ENCODE measurements around the gene SEMA4B. TPM values are rescaled to one million over a fixed set of nuclear protein-coding genes. Genes with fewer than 3 reads are reported as not detected.

SEMA4B gene
- total and polyA plus RNA-seq, 9 of the 15 experiments (the other 6 are each of a cell fraction or from before 2014, with no cell fraction given): 1.3 to 33.6 (median 11.0) TPM

DNA sequence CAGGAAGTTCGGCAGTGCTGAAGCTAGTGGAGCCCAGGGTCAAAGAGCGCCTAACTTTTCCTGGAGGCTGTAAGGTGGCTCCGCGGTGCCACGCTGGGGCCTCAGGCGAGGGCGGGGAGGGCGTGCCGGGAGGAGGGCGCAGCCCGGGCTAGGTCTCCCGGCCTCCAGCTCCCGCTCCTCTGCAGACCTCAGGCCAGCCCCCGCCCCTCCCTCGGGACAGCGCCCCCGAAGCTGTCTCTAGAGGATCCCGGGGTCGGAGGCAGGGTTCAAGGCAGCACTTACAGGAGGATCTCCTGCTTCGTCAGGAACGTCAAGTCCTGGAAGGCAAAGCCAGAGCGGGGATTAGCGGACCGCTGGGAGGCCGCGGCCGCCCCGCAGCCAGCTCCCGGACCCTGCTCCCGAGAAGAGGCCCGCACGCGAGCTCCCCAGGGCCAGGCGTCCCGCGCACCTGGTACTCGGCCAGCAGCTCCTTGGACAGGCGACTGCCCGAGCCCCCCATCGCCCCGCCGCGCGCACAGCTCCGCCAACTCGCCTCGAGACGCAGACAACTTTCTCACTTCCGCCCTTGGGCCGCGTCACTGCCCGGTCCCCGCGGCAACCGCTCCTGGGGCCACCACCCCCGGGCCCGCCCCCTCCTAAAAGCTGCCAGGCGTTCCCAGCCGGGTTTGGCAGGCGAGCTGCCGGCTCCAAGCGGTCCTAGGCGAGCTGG is 32.4 kb downstream of the SEMA4B start, which contains the start of gene CIB1 (continued):
- TF ChIP-seq, protein P1, sequence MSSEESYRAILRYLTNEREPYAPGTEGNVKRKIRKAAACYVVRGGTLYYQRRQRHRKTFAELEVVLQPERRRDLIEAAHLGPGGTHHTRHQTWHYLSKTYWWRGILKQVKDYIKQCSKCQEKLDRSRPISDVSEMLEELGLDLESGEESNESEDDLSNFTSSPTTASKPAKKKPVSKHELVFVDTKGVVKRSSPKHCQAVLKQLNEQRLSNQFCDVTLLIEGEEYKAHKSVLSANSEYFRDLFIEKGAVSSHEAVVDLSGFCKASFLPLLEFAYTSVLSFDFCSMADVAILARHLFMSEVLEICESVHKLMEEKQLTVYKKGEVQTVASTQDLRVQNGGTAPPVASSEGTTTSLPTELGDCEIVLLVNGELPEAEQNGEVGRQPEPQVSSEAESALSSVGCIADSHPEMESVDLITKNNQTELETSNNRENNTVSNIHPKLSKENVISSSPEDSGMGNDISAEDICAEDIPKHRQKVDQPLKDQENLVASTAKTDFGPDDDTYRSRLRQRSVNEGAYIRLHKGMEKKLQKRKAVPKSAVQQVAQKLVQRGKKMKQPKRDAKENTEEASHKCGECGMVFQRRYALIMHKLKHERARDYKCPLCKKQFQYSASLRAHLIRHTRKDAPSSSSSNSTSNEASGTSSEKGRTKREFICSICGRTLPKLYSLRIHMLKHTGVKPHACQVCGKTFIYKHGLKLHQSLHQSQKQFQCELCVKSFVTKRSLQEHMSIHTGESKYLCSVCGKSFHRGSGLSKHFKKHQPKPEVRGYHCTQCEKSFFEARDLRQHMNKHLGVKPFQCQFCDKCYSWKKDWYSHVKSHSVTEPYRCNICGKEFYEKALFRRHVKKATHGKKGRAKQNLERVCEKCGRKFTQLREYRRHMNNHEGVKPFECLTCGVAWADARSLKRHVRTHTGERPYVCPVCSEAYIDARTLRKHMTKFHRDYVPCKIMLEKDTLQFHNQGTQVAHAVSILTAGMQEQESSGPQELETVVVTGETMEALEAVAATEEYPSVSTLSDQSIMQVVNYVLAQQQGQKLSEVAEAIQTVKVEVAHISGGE (CRISPR knock-in tag; IDR thresholded peaks at IDR 0.05): peak in 1 of 3 experiments; percentile 79; a peak in 1 of 6 replicates
- TF ChIP-seq BMI1 (IDR thresholded peaks at IDR 0.05; ENCODE audit: low read length) (peak; percentile 37; the same call in 1 of the 2 replicates), RBFOX2 (IDR thresholded peaks at IDR 0.05; ENCODE audit: low read depth, low read length) (peak; percentile 91), CREM (IDR thresholded peaks at IDR 0.05; ENCODE audit: low read depth) (peak; percentile 86), BHLHE40 (IDR thresholded peaks at IDR 0.05; ENCODE audit: low read length) (0 out of 2 replicates have a peak, but pooled peaks have one; percentile 2), EP400 (IDR thresholded peaks at IDR 0.05) (peak; percentile 56; the same call in 1 of the 2 replicates), ZNF780A (CRISPR knock-in tag; IDR thresholded peaks at IDR 0.05) (no peak; the same call in 1 of the 2 replicates), NFYB (IDR thresholded peaks at IDR 0.05; ENCODE audit: extremely low read depth, insufficient read length) (no peak), ZNF79 (CRISPR knock-in tag; IDR thresholded peaks at IDR 0.05; ENCODE audit: low read depth) (no peak), NFATC3 (IDR thresholded peaks at IDR 0.05) (peak; percentile 98), ZNF224 (CRISPR knock-in tag; IDR thresholded peaks at IDR 0.05) (no peak)
- TF ChIP-seq, protein P2, sequence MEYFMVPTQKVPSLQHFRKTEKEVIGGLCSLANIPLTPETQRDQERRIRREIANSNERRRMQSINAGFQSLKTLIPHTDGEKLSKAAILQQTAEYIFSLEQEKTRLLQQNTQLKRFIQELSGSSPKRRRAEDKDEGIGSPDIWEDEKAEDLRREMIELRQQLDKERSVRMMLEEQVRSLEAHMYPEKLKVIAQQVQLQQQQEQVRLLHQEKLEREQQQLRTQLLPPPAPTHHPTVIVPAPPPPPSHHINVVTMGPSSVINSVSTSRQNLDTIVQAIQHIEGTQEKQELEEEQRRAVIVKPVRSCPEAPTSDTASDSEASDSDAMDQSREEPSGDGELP (CRISPR knock-in tag; IDR thresholded peaks at IDR 0.05; ENCODE audit: borderline replicate concordance): peak; percentile 70
- TF ChIP-seq, protein P3, sequence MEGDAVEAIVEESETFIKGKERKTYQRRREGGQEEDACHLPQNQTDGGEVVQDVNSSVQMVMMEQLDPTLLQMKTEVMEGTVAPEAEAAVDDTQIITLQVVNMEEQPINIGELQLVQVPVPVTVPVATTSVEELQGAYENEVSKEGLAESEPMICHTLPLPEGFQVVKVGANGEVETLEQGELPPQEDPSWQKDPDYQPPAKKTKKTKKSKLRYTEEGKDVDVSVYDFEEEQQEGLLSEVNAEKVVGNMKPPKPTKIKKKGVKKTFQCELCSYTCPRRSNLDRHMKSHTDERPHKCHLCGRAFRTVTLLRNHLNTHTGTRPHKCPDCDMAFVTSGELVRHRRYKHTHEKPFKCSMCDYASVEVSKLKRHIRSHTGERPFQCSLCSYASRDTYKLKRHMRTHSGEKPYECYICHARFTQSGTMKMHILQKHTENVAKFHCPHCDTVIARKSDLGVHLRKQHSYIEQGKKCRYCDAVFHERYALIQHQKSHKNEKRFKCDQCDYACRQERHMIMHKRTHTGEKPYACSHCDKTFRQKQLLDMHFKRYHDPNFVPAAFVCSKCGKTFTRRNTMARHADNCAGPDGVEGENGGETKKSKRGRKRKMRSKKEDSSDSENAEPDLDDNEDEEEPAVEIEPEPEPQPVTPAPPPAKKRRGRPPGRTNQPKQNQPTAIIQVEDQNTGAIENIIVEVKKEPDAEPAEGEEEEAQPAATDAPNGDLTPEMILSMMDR (IDR thresholded peaks at IDR 0.05 in 2 of 3, conservative IDR thresholded peaks at IDR 0.05 in 1 of 3; ENCODE audit: insufficient read depth in 2 of 3, low read depth in 1 of 3, low read length in 3 of 3): no peak
- TF ChIP-seq, protein P4, sequence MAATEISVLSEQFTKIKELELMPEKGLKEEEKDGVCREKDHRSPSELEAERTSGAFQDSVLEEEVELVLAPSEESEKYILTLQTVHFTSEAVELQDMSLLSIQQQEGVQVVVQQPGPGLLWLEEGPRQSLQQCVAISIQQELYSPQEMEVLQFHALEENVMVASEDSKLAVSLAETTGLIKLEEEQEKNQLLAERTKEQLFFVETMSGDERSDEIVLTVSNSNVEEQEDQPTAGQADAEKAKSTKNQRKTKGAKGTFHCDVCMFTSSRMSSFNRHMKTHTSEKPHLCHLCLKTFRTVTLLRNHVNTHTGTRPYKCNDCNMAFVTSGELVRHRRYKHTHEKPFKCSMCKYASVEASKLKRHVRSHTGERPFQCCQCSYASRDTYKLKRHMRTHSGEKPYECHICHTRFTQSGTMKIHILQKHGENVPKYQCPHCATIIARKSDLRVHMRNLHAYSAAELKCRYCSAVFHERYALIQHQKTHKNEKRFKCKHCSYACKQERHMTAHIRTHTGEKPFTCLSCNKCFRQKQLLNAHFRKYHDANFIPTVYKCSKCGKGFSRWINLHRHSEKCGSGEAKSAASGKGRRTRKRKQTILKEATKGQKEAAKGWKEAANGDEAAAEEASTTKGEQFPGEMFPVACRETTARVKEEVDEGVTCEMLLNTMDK (IDR thresholded peaks at IDR 0.05; ENCODE audit: borderline replicate concordance, insufficient read depth, low read depth, low read length, poor library complexity, severe bottlenecking): no peak
